Endothelial cell of hepatic sinusoid (primary cell): ENCODE data around the gene TMCO4.

ENCODE experiments used
- in situ Hi-C: cut with HindIII; loops from 2 replicates; pipeline ENCODE4 v1.10.0; 2017; ENCODE audit warnings: low sequenced_read_pairs

Gene TMCO4

GRCh38 chr1:19665186-19665495, 134.6 kb downstream of the TMCO4 start:
- in situ Hi-C loops = loop anchor here (5.0 kb wide), 2 partner anchors 42 to 97 kb away; no protein-coding TSS in a partner anchor

- in situ Hi-C loops = loop anchor here (5.0 kb wide), 2 partner anchors 43 to 98 kb away; no protein-coding TSS in a partner anchor
Observed at GRCh38 chr1:19664453-19665185, 135.1 kb downstream of the TMCO4 start, which contains the start of gene HTR6. TSS of gene HTR6 (plus strand) at chr1:19664875. CDS start at chr1:19665754, 879 bp downstream.

- in situ Hi-C loops = no loop called here
Observed at GRCh38 chr1:19662313-19662712, 137.4 kb downstream of the TMCO4 start.

GRCh38 chr1:19661721-19662228, 137.9 kb downstream of the TMCO4 start:
- in situ Hi-C loops = no loop called here

- in situ Hi-C loops = no loop called here
Observed at GRCh38 chr1:19658186-19658585, 141.5 kb downstream of the TMCO4 start.

- in situ Hi-C loops = no loop called here
Observed at GRCh38 chr1:19657511-19657910, 142.2 kb downstream of the TMCO4 start.

GRCh38 chr1:19656780-19657466, 142.8 kb downstream of the TMCO4 start:
- in situ Hi-C loops = no loop called here

GRCh38 chr1:19656134-19656779, 143.5 kb downstream of the TMCO4 start:
- in situ Hi-C loops = no loop called here

GRCh38 chr1:19655718-19656080, 144.0 kb downstream of the TMCO4 start:
- in situ Hi-C loops = no loop called here

GRCh38 chr1:19654886-19655717, 144.6 kb downstream of the TMCO4 start:
- in situ Hi-C loops = no loop called here

GRCh38 chr1:19654386-19654785, 145.3 kb downstream of the TMCO4 start:
- in situ Hi-C loops = no loop called here

- in situ Hi-C loops = no loop called here
Observed at GRCh38 chr1:19651141-19651737, 148.5 kb downstream of the TMCO4 start.

GRCh38 chr1:19650416-19651140, 149.1 kb downstream of the TMCO4 start:
- in situ Hi-C loops = no loop called here

GRCh38 chr1:19648689-19649088, 151.0 kb downstream of the TMCO4 start:
- in situ Hi-C loops = loop anchor here (5.0 kb wide), 1 partner anchor 51 kb away; a partner anchor contains a TSS

GRCh38 chr1:19648239-19648638, 151.5 kb downstream of the TMCO4 start:
- in situ Hi-C loops = loop anchor here (5.0 kb wide), 1 partner anchor 51 kb away; a partner anchor contains a TSS

- in situ Hi-C loops = loop anchor here (5.0 kb wide), 1 partner anchor 50 kb away; a partner anchor contains a TSS
Observed at GRCh38 chr1:19647643-19648042, 152.1 kb downstream of the TMCO4 start.

- in situ Hi-C loops = loop anchor here (5.0 kb wide), 1 partner anchor 49 kb away; a partner anchor contains a TSS
Observed at GRCh38 chr1:19646377-19647319, 153.1 kb downstream of the TMCO4 start.
